IMR-90 (cell line): ENCODE measurements around the gene ATP5F1D. TPM values are rescaled to one million over a fixed set of nuclear protein-coding genes. Genes with fewer than 3 reads are reported as not detected.

Experiments
- ATAC-seq: fragments of 200-7000 bp; cut with Tn5 transposase; 2 replicates; pipeline ENCODE4 v1.9.1; 2020; ENCODE audit warnings: low read depth, mild to moderate bottlenecking, moderate library complexity
- BruUV-seq: library from RNA; stranded (reverse); fragments of 400-500 nt; replicated peaks from 2 replicates; lab custom pipeline; 2021; lab: Mats Ljungman, UMichigan
- CTCF ChIA-PET: fragments of 300-600 bp; formaldehyde crosslinking; extraction: SDS; loops from one replicate; lab custom pipeline; 2021; ENCODE audit warnings: antibody characterized with exemption; lab: Yijun Ruan, JAX
- POLR2A ChIA-PET: fragments of 300-600 bp; sonication (Branson Sonifier 250); formaldehyde crosslinking; loops from one replicate; lab custom pipeline; 2022; ENCODE audit warnings: antibody characterized with exemption; ENCODE audit not compliant: unreplicated experiment; lab: Charles Lee
- DNase-seq: peaks from one replicate; pipeline ENCODE4 v3.0.0; 2013
- H2AFZ ChIP-seq: replicated peaks from 2 replicates; pipeline ENCODE3; 2013; ENCODE audit warnings: low read length, mild to moderate bottlenecking; ENCODE audit not compliant: poor library complexity
- H2AK5ac ChIP-seq: 2 replicates; pipeline ENCODE4 v1.6.1; 2013; ENCODE audit warnings: low read depth, low read length, inconsistent platforms
- H2AK9ac ChIP-seq: replicated peaks from 2 replicates; pipeline ENCODE3; 2013; ENCODE audit warnings: mild to moderate bottlenecking, low read depth, low read length, moderate library complexity; ENCODE audit not compliant: poor library complexity
- H2BK120ac ChIP-seq: 2 replicates; pipeline ENCODE4 v1.6.1; 2013; ENCODE audit warnings: low read depth, low read length, inconsistent platforms
- H2BK15ac ChIP-seq: 3 replicates; pipeline ENCODE4 v1.6.1; 2013; ENCODE audit warnings: low read depth, low read length, inconsistent platforms
- H2BK20ac ChIP-seq: 2 replicates; pipeline ENCODE4 v1.6.1; 2013; ENCODE audit warnings: low read depth, mild to moderate bottlenecking, inconsistent platforms, low read length, moderate library complexity
- H2BK5ac ChIP-seq: 2 replicates; pipeline ENCODE4 v1.6.1; 2013; ENCODE audit warnings: mild to moderate bottlenecking, low read depth, low read length, inconsistent platforms; ENCODE audit not compliant: poor library complexity, severe bottlenecking
- H3K14ac ChIP-seq: replicated peaks from 2 replicates; pipeline ENCODE4 v1.6.1; 2013; ENCODE audit warnings: low read depth, low read length, inconsistent platforms
- H3K18ac ChIP-seq: 2 replicates; pipeline ENCODE4 v1.6.1; 2013; ENCODE audit warnings: low read depth, low read length, control low read depth
- H3K23ac ChIP-seq: 2 replicates; pipeline ENCODE4 v1.6.1; 2013; ENCODE audit warnings: low read depth, low read length, inconsistent platforms
- H3K27ac ChIP-seq: 2 replicates; pipeline ENCODE4 v1.5.1; 2013; ENCODE audit warnings: mild to moderate bottlenecking, control low read depth, low read length; ENCODE audit not compliant: insufficient read depth
- H3K27me3 ChIP-seq: 2 replicates; pipeline ENCODE4 v1.6.1; 2013; ENCODE audit warnings: low read length; ENCODE audit not compliant: control insufficient read depth, insufficient read depth
- H3K36me3 ChIP-seq: 2 replicates; pipeline ENCODE4 v1.6.1; 2013; ENCODE audit warnings: low read length, mixed read lengths; ENCODE audit not compliant: control insufficient read depth, insufficient read depth
- H3K4ac ChIP-seq: 2 replicates; pipeline ENCODE4 v1.6.1; 2013; ENCODE audit warnings: low read depth, low read length, inconsistent platforms
- H3K4me1 ChIP-seq: 2 replicates; pipeline ENCODE4 v1.6.1; 2013; ENCODE audit warnings: low read length, mixed read lengths; ENCODE audit not compliant: control insufficient read depth, insufficient read depth
- H3K4me2 ChIP-seq: 2 replicates; pipeline ENCODE4 v1.6.1; 2013; ENCODE audit warnings: low read depth, mild to moderate bottlenecking, control low read depth, low read length, moderate library complexity
- H3K4me3 ChIP-seq: 2 replicates; pipeline ENCODE4 v1.5.1; 2013; ENCODE audit warnings: low read depth, mild to moderate bottlenecking, control low read depth, low read length, moderate library complexity; ENCODE audit not compliant: insufficient read depth
- H3K56ac ChIP-seq: 2 replicates; pipeline ENCODE4 v1.6.1; 2013; ENCODE audit warnings: low read length, inconsistent platforms; ENCODE audit not compliant: insufficient read depth; ENCODE audit errors: extremely low read depth
- H3K79me1 ChIP-seq, 2 experiments: 2 replicates each; pipeline ENCODE4 v1.6.1; 2013; ENCODE audit warnings: low read length in 2 of 2, inconsistent platforms in 1 of 2, low read depth in 1 of 2
- H3K9ac ChIP-seq: 2 replicates; pipeline ENCODE4 v1.6.1; 2013; ENCODE audit warnings: low read depth, low read length, control low read depth
- H3K9me1 ChIP-seq: 2 replicates; pipeline ENCODE4 v1.6.1; 2013; ENCODE audit warnings: low read length, inconsistent platforms; ENCODE audit not compliant: insufficient read depth
- H3K9me3 ChIP-seq: 2 replicates; pipeline ENCODE4 v1.6.1; 2013; ENCODE audit warnings: low read length; ENCODE audit not compliant: control insufficient read depth, insufficient read depth
- H4K20me1 ChIP-seq: 2 replicates; pipeline ENCODE4 v1.6.1; 2013; ENCODE audit warnings: low read length, inconsistent platforms; ENCODE audit not compliant: insufficient read depth
- H4K5ac ChIP-seq: 2 replicates; pipeline ENCODE4 v1.6.1; 2013; ENCODE audit warnings: mild to moderate bottlenecking, low read depth, low read length, control low read depth
- H4K8ac ChIP-seq, 2 experiments: 2 replicates each; pipeline ENCODE4 v1.6.1; 2013; ENCODE audit warnings: low read depth in 2 of 2, low read length in 2 of 2, control low read depth in 1 of 2, inconsistent platforms in 1 of 2
- H4K91ac ChIP-seq: 2 replicates; pipeline ENCODE4 v1.6.1; 2013; ENCODE audit warnings: low read depth, low read length, inconsistent platforms; ENCODE audit not compliant: insufficient read depth
- POLR2A ChIP-seq: IDR thresholded peaks from 2 replicates; pipeline ENCODE4 v1.6.1; 2012; ENCODE audit warnings: mild to moderate bottlenecking, low read depth, low read length
- RCOR1 ChIP-seq: IDR thresholded peaks from 2 replicates; pipeline ENCODE4 v1.6.1; 2012; ENCODE audit warnings: mild to moderate bottlenecking, low read length, improper control_type of control experiment; ENCODE audit not compliant: insufficient replicate concordance
- WGBS, 2 experiments: methylation state at CpG; one replicate each; pipeline versions ENCODE4 v1.1.5 to v1.1.7; 2013; ENCODE audit warnings: missing lambda C conversion rate in 2 of 2; ENCODE audit not compliant: insufficient read length in 1 of 2; ENCODE audit errors: extremely low coverage in 2 of 2; 5-methylcytosine and 5-hydroxymethylcytosine counted together
- dilution Hi-C: fragments of 300-500 bp; cut with HindIII; formaldehyde crosslinking; loops from one replicate; pipeline ENCODE4 v1.14.3; 2018; ENCODE audit warnings: low sequenced_read_pairs; ENCODE audit not compliant: unreplicated experiment
- in situ Hi-C: fragments of 300-500 bp; cut with MboI; formaldehyde crosslinking; loops from 3 replicates; pipeline ENCODE4 v1.14.3; 2019; ENCODE audit warnings: low sequenced_read_pairs, inconsistent platforms, mixed read lengths
- intact Hi-C: fragments of 100-400 bp; cut with micrococcal nuclease; formaldehyde crosslinking; loops from 2 replicates; pipeline ENCODE4 v1.10.0; 2022
- polyA plus RNA-seq, 3 experiments: library from polyadenylated mRNA; depleted of rRNA; stranded (reverse); fragments of >200 nt; gene quantifications; 2 replicates each; pipeline ENCODE4 v1.2.3, GENCODE V29; 2012; ENCODE audit warnings: low replicate concordance in 1 of 3
- total RNA-seq: library from RNA; depleted of rRNA; stranded (reverse); fragments of >200 nt; gene quantifications from 2 replicates; pipeline ENCODE4 v1.2.3, GENCODE V29; 2012

Gene ATP5F1D
- total and polyA plus RNA-seq, 2 of the 4 experiments (the other 2 are of a cell fraction): 7.3 to 140 TPM

DNA sequence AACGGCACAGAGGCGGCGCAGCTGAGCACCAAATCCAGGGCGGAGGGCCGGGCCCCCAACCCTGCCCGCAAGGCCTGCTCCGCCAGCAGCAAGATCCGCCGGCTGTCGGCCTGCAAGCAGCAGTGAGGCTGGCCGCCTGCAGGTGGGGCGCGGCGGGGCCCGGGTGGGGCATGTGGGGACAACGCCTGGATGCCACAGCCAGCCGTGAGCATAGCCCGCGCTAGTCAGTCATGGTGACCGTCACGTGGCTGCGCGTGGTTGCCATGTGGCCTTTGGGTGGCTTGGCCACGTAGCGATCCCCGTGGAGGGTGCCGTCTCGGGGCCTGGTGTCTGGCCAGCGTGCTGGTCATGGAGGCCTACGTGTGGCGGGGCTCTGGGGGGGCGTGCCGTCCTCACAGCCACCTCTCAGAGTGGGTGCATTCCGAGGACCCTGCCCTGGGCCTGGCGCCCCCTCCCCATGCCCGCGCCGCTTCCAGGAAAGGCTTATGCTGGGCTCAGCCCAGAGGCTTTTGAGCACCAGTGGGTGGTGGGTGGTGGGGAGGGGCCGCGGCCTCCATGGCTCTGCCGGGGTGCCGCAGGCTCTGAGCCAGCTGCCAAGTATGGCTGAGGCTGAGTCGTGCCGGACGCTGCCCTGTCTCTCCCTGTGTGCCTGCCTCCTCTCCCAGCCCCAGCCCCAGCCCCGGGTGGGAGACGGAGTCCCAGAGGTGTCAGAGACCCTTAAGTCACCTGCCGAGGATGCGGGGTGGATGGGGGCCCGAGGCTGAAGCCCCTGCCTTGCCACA lies 14.8 kb upstream of the ATP5F1D start:
- CTCF ChIA-PET: no interaction called here
- H3K23ac ChIP-seq: no peak overlapping the region

More for the DNA sequence above, 14.8 kb upstream of the ATP5F1D start:
- Histone ChIP-seq H3K56ac (no peak overlapping the region), H3K18ac (no peak overlapping the region), H3K79me1 (peaks cover 0 to 19% of the 10 kb centered on the region in 2 experiments; a peak in 2 of 4 replicates), H2BK15ac (no peak overlapping the region), H2AK9ac (no peak overlapping the region), H2AFZ (no peak overlapping the region), H3K14ac (no peak overlapping the region), H3K27ac (no peak overlapping the region), H3K9me1 (no peaks in the 10 kb centered on the region), H2BK5ac (no peak overlapping the region), H2BK20ac (no peak overlapping the region), H4K20me1 (peaks cover 15% of the 10 kb centered on the region), H4K5ac (no peak overlapping the region), H3K9me3 (no peaks in the 10 kb centered on the region), H3K36me3 (peaks cover 54% of the 10 kb centered on the region), H4K91ac (no peak overlapping the region), H3K4me2 (no peak overlapping the region), H3K4ac (no peak overlapping the region), H3K4me3 (no peak overlapping the region), H2BK120ac (no peak overlapping the region), H4K8ac (no peak overlapping the region), H3K9ac (no peak overlapping the region), H2AK5ac (no peak overlapping the region), H3K27me3 (no peaks in the 10 kb centered on the region), H3K4me1 (no peaks in the 10 kb centered on the region)
- dilution Hi-C loops: no loop called here
- BruUV-seq: no TSS peak
- DNase-seq: no peak
- POLR2A ChIA-PET: no interaction called here
- ATAC-seq: no peak
- TF ChIP-seq POLR2A (0 out of 2 replicates have a peak, but pooled peaks have one; percentile 7), RCOR1 (no peak)
- intact Hi-C loops: no loop called here
- in situ Hi-C loops: no loop called here
- 92% methylated on average over 24 of the region's 50 CpGs; no CpG with 5 or more reads in 1 of the 2 experiments for WGBS, 2 experiments
